Activated T-helper 2 cell treated with anti-CD3 and anti-CD28 coated beads, Interferon-gamma antibody, Interleukin-2, Interleukin-4, amounts not matched to agents 10 μg/mL and 5 μg/mL and 100 μg/mL, durations not matched to agents 14 hours and 24 hours and 36 hours (primary cell): ENCODE results near the gene LIPC. TPM values are rescaled to one million over a fixed set of nuclear protein-coding genes. Genes with fewer than 3 reads are reported as not detected.

Source experiments
- DNase-seq: peaks from one replicate; pipeline ENCODE4 v3.0.0; 2021; ENCODE audit warnings: low spot score
- H3K27ac Mint-ChIP-seq: one replicate; pipeline ENCODE4 v1.8.0; 2021; ENCODE audit warnings: mixed read lengths
- H3K27me3 Mint-ChIP-seq: one replicate; pipeline ENCODE4 v1.8.0; 2021; ENCODE audit warnings: low read depth, mixed read lengths
- H3K36me3 Mint-ChIP-seq: one replicate; pipeline ENCODE4 v1.8.0; 2021; ENCODE audit warnings: low read depth, mixed read lengths
- H3K4me1 Mint-ChIP-seq: one replicate; pipeline ENCODE4 v1.8.0; 2021; ENCODE audit warnings: low read depth, mixed read lengths
- H3K4me3 Mint-ChIP-seq: one replicate; pipeline ENCODE4 v1.8.0; 2021; ENCODE audit warnings: low read depth, mild to moderate bottlenecking, moderate library complexity, mixed read lengths
- H3K9me3 Mint-ChIP-seq: one replicate; pipeline ENCODE4 v1.8.0; 2021; ENCODE audit warnings: mixed read lengths
- intact Hi-C: fragments of 100-400 bp; cut with micrococcal nuclease; formaldehyde crosslinking; loops from one replicate; pipeline ENCODE4 v1.15.1; 2023
- total RNA-seq: library from RNA; stranded (reverse); gene quantifications from 2 replicates; pipeline ENCODE4 v1.2.3, GENCODE V29; 2022

LIPC gene
- total RNA-seq, 1 donor from 2014 or later: 1.7 TPM

GRCh38 chr15:58505581-58505980 lies 73.8 kb downstream of the LIPC start:
- Mint-ChIP-seq H3K4me1 (peaks cover 30% of the 10 kb centered on the region), H3K4me3 (no peak overlapping the region)
- intact Hi-C loops: no loop called here

GRCh38 chr15:58506064-58506490 lies 74.3 kb downstream of the LIPC start:
- intact Hi-C loops: no loop called here
- no peaks in the 10 kb centered on the region for H3K9me3 Mint-ChIP-seq
- no peak overlapping the region for H3K4me3 Mint-ChIP-seq
- no peak overlapping the region for H3K27ac Mint-ChIP-seq
- no peak for DNase-seq
- peaks cover 3% of the 10 kb centered on the region for H3K36me3 Mint-ChIP-seq
- H3K27me3 Mint-ChIP-seq: peaks cover 2% of the 10 kb centered on the region
- H3K4me1 Mint-ChIP-seq: peaks cover 26% of the 10 kb centered on the region

More at GRCh38 chr15:58505581-58505980, 73.8 kb downstream of the LIPC start:
- peaks cover 2% of the 10 kb centered on the region for H3K27me3 Mint-ChIP-seq
- H3K36me3 Mint-ChIP-seq: peaks cover 3% of the 10 kb centered on the region
- H3K9me3 Mint-ChIP-seq: no peaks in the 10 kb centered on the region
- H3K27ac Mint-ChIP-seq: no peak overlapping the region
- no peak for DNase-seq

- Mint-ChIP-seq H3K27me3 (peaks cover 2% of the 10 kb centered on the region), H3K27ac (no peak overlapping the region), H3K36me3 (peaks cover 3% of the 10 kb centered on the region), H3K4me3 (no peak overlapping the region), H3K4me1 (peaks cover 26% of the 10 kb centered on the region), H3K9me3 (no peaks in the 10 kb centered on the region)
- intact Hi-C loops: no loop called here
- DNase-seq: no peak
Measured at GRCh38 chr15:58506783-58507668, 75.2 kb downstream of the LIPC start.

- DNase-seq: no peak
- Mint-ChIP-seq H3K27me3 (peaks cover 2% of the 10 kb centered on the region), H3K27ac (no peak overlapping the region), H3K4me3 (no peak overlapping the region), H3K4me1 (peaks cover 24% of the 10 kb centered on the region), H3K36me3 (peaks cover 1% of the 10 kb centered on the region), H3K9me3 (no peaks in the 10 kb centered on the region)
- intact Hi-C loops: no loop called here
Measured at GRCh38 chr15:58509556-58509955, 77.8 kb downstream of the LIPC start.

- DNase-seq: no peak
- Mint-ChIP-seq H3K36me3 (peaks cover 5% of the 10 kb centered on the region), H3K9me3 (peaks cover 10% of the 10 kb centered on the region), H3K27ac (no peak overlapping the region), H3K4me3 (no peak overlapping the region), H3K4me1 (peaks cover 18% of the 10 kb centered on the region), H3K27me3 (peaks cover 2% of the 10 kb centered on the region)
- intact Hi-C loops: no loop called here
Measured at GRCh38 chr15:58510715-58511598, 79.2 kb downstream of the LIPC start.

GRCh38 chr15:58511599-58511987 lies 79.8 kb downstream of the LIPC start:
- H3K4me1 Mint-ChIP-seq: peaks cover 18% of the 10 kb centered on the region
- peaks cover 14% of the 10 kb centered on the region for H3K9me3 Mint-ChIP-seq
- H3K4me3 Mint-ChIP-seq: no peak overlapping the region
- H3K27me3 Mint-ChIP-seq: peaks cover 2% of the 10 kb centered on the region
- no peak for DNase-seq
- intact Hi-C loops: no loop called here
- H3K27ac Mint-ChIP-seq: no peak overlapping the region
- H3K36me3 Mint-ChIP-seq: peaks cover 9% of the 10 kb centered on the region

GRCh38 chr15:58512522-58512921 lies 80.7 kb downstream of the LIPC start:
- Mint-ChIP-seq H3K27ac (no peak overlapping the region), H3K9me3 (peaks cover 14% of the 10 kb centered on the region), H3K27me3 (peaks cover 2% of the 10 kb centered on the region), H3K4me1 (peaks cover 25% of the 10 kb centered on the region), H3K4me3 (no peak overlapping the region), H3K36me3 (peaks cover 14% of the 10 kb centered on the region)
- intact Hi-C loops: no loop called here
- DNase-seq: no peak

GRCh38 chr15:58513008-58513407 lies 81.2 kb downstream of the LIPC start:
- DNase-seq: no peak
- H3K27ac Mint-ChIP-seq: no peak overlapping the region
- no peaks in the 10 kb centered on the region for H3K27me3 Mint-ChIP-seq
- no peak overlapping the region for H3K4me3 Mint-ChIP-seq
- intact Hi-C loops: no loop called here
- peaks cover 30% of the 10 kb centered on the region for H3K4me1 Mint-ChIP-seq
- peaks cover 14% of the 10 kb centered on the region for H3K36me3 Mint-ChIP-seq
- peaks cover 14% of the 10 kb centered on the region for H3K9me3 Mint-ChIP-seq

GRCh38 chr15:58513726-58514336 lies 82.0 kb downstream of the LIPC start:
- Mint-ChIP-seq H3K27me3 (no peaks in the 10 kb centered on the region), H3K4me3 (no peak overlapping the region), H3K9me3 (peaks cover 14% of the 10 kb centered on the region), H3K36me3 (peaks cover 14% of the 10 kb centered on the region), H3K27ac (peak overlapping the region; percentile 18), H3K4me1 (peaks cover 38% of the 10 kb centered on the region)
- DNase-seq: no peak
- intact Hi-C loops: no loop called here

GRCh38 chr15:58515807-58516206 lies 84.0 kb downstream of the LIPC start:
- peaks cover 14% of the 10 kb centered on the region for H3K9me3 Mint-ChIP-seq
- DNase-seq: peak; percentile 27
- H3K4me3 Mint-ChIP-seq: peak overlapping the region; percentile 9
- peaks cover 46% of the 10 kb centered on the region for H3K4me1 Mint-ChIP-seq
- peak overlapping the region; percentile 84 for H3K27ac Mint-ChIP-seq
- H3K36me3 Mint-ChIP-seq: peaks cover 14% of the 10 kb centered on the region
- intact Hi-C loops: loop anchor here (2.0 to 5.0 kb wide), 3 partner anchors 29 to 289 kb away; no protein-coding TSS in a partner anchor
- H3K27me3 Mint-ChIP-seq: no peaks in the 10 kb centered on the region

- Mint-ChIP-seq H3K27me3 (no peaks in the 10 kb centered on the region), H3K4me1 (peaks cover 54% of the 10 kb centered on the region), H3K9me3 (peaks cover 14% of the 10 kb centered on the region), H3K36me3 (peaks cover 14% of the 10 kb centered on the region), H3K27ac (peak overlapping the region; percentile 84), H3K4me3 (peak overlapping the region; percentile 18)
- intact Hi-C loops: loop anchor here (1.0 to 5.0 kb wide), 6 partner anchors 28 to 290 kb away; no protein-coding TSS in a partner anchor
- DNase-seq: no peak
Measured at GRCh38 chr15:58517252-58517681, 85.5 kb downstream of the LIPC start.
